Suprapubic skin (tissue), 3 donors: Measurements from ENCODE around the gene PTGIR.

Source experiments
- CTCF ChIP-seq, 2 donors: fragments of 200-600 bp in 1 of 2; fragments of 450-650 bp in 1 of 2; sonication (generic) in 1 of 2; IDR thresholded peaks; one replicate each; pipeline ENCODE4 v1.5.1; 2016 to 2019; ENCODE audit warnings: antibody characterized with exemption in 2 of 2, mild to moderate bottlenecking in 1 of 2, moderate library complexity in 1 of 2
- EP300 ChIP-seq: sonication (generic); formaldehyde crosslinking; IDR thresholded peaks from one replicate; pipeline ENCODE4 v1.6.1; 2017; ENCODE audit warnings: antibody characterized with exemption
- POLR2A ChIP-seq, 2 donors: fragments of 450-650 bp; IDR thresholded peaks; one replicate each; pipeline ENCODE4 v1.6.1; 2017; ENCODE audit warnings: antibody characterized with exemption in 2 of 2, mild to moderate bottlenecking in 2 of 2, moderate library complexity in 2 of 2

DNA sequence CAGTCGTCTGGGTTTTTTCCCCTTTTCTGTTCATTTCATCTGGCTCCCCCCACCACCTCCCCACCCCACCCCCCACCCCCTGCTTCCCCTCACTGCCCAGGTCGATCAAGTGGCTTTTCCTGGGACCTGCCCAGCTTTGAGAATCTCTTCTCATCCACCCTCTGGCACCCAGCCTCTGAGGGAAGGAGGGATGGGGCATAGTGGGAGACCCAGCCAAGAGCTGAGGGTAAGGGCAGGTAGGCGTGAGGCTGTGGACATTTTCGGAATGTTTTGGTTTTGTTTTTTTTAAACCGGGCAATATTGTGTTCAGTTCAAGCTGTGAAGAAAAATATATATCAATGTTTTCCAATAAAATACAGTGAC, 14.5 kb downstream of the PTGIR start:
- no peak for TF ChIP-seq CTCF (IDR thresholded peaks at IDR 0.05)
- no peak for TF ChIP-seq POLR2A (IDR thresholded peaks at IDR 0.05)
- TF ChIP-seq EP300: no peak
